Epithelial cell of proximal tubule (primary cell): Measurements from ENCODE around the gene CPB2. TPM values are rescaled to one million over a fixed set of nuclear protein-coding genes. Genes with fewer than 3 reads are reported as not detected.

Experiments
- DNase-seq: peaks from one replicate; pipeline ENCODE4 v3.0.0-alpha.2; 2011; ENCODE audit warnings: low read depth
- H3K4me3 ChIP-seq: 2 replicates; pipeline ENCODE4 v1.5.1; 2011; ENCODE audit warnings: low read depth, mild to moderate bottlenecking, low read length
- CTCF ChIP-seq: conservative IDR thresholded peaks from 2 replicates; pipeline ENCODE4 v1.5.1; 2012; ENCODE audit warnings: low read depth, mild to moderate bottlenecking, low read length
- total RNA-seq: library from RNA; depleted of rRNA; stranded (reverse); fragments of >200 nt; gene quantifications from 2 replicates; pipeline ENCODE4 v1.2.3, GENCODE V29; 2015

CPB2 gene
- total RNA-seq, 1 donor from 2014 or later: not detected

- no peak for TF ChIP-seq CTCF
- H3K4me3 ChIP-seq: no peak overlapping the region
- no peak for DNase-seq
Measured at GRCh38 chr13:46041419-46041839, 63.4 kb downstream of the CPB2 start.

GRCh38 chr13:46040763-46041162 lies 64.1 kb downstream of the CPB2 start:
- no peak for TF ChIP-seq CTCF
- no peak for DNase-seq
- no peak overlapping the region for H3K4me3 ChIP-seq

GRCh38 chr13:46039411-46040182 lies 65.2 kb downstream of the CPB2 start:
- DNase-seq: no peak
- H3K4me3 ChIP-seq: no peak overlapping the region
- no peak for TF ChIP-seq CTCF

GRCh38 chr13:46038296-46038695 lies 66.5 kb downstream of the CPB2 start:
- no peak for DNase-seq
- H3K4me3 ChIP-seq: no peak overlapping the region
- TF ChIP-seq CTCF: no peak

GRCh38 chr13:46035066-46035465 lies 69.8 kb downstream of the CPB2 start:
- DNase-seq: no peak
- no peak for TF ChIP-seq CTCF
- no peak overlapping the region for H3K4me3 ChIP-seq

- no peak for DNase-seq
- no peak overlapping the region for H3K4me3 ChIP-seq
- TF ChIP-seq CTCF: no peak
Measured at GRCh38 chr13:46032341-46032740, 72.5 kb downstream of the CPB2 start.
